GM19240 (cell line): ENCODE results near the gene PRR33.
"Not testable (repeated sequence)": the region's sequence is repeated elsewhere in the genome, so short reads cannot be mapped to it uniquely, and the experiment has no call there.

Source experiments
- DNase-seq: peaks from one replicate; pipeline ENCODE4 v3.0.0; 2011; ENCODE audit warnings: low spot score; ENCODE audit not compliant: insufficient read length

Gene PRR33

GRCh38 chr11:1877211-1878136 is 14.2 kb downstream of the PRR33 start:
- no peak for DNase-seq

GRCh38 chr11:1876361-1877063 is 15.2 kb downstream of the PRR33 start:
- DNase-seq: no peak

- not testable (repeated sequence) for DNase-seq
These were observed 15.8 kb downstream of the PRR33 start for GRCh38 chr11:1875851-1876301.

- no peak for DNase-seq
These were observed 16.4 kb downstream of the PRR33 start for GRCh38 chr11:1875093-1875850.

GRCh38 chr11:1874441-1875092 is 17.1 kb downstream of the PRR33 start:
- DNase-seq: not testable (repeated sequence)

GRCh38 chr11:1873813-1874150 is 17.9 kb downstream of the PRR33 start:
- DNase-seq: not testable (repeated sequence)

- DNase-seq: no peak
These were observed 18.5 kb downstream of the PRR33 start for GRCh38 chr11:1873048-1873812.

GRCh38 chr11:1872267-1872985 is 19.3 kb downstream of the PRR33 start:
- no peak for DNase-seq

- no peak for DNase-seq
These were observed 20.2 kb downstream of the PRR33 start for GRCh38 chr11:1871531-1871930.

GRCh38 chr11:1870721-1871466 is 20.8 kb downstream of the PRR33 start:
- no peak for DNase-seq

- DNase-seq: no peak
These were observed 21.4 kb downstream of the PRR33 start for GRCh38 chr11:1870326-1870696.

- no peak for DNase-seq
These were observed 22.0 kb downstream of the PRR33 start for GRCh38 chr11:1869427-1870325.

GRCh38 chr11:1868636-1869291 is 22.9 kb downstream of the PRR33 start:
- DNase-seq: no peak

GRCh38 chr11:1868056-1868635 is 23.5 kb downstream of the PRR33 start:
- DNase-seq: no peak

- DNase-seq: no peak
These were observed 24.3 kb downstream of the PRR33 start for GRCh38 chr11:1867381-1867780.

- no peak for DNase-seq
These were observed 24.9 kb downstream of the PRR33 start for GRCh38 chr11:1866776-1867175.

- DNase-seq: no peak
These were observed 25.5 kb downstream of the PRR33 start for GRCh38 chr11:1866226-1866625.
